GM13976 (cell line): Measurements from ENCODE around the gene CPNE6.

Experiments used
- DNase-seq: peaks from one replicate; pipeline ENCODE4 v3.0.0; 2012; ENCODE audit warnings: low spot score
- in situ Hi-C: fragments of 300-500 bp; cut with MboI; formaldehyde crosslinking; loops from one replicate; pipeline ENCODE4 v1.12.0; 2022; ENCODE audit warnings: low sequenced_read_pairs, mixed read lengths, inconsistent platforms; ENCODE audit not compliant: unreplicated experiment
- TF ChIP-seq, protein P1 (sequence below): IDR thresholded peaks from 2 replicates; pipeline ENCODE4 v1.5.1; 2012; ENCODE audit warnings: borderline replicate concordance, mild to moderate bottlenecking; ENCODE audit not compliant: insufficient read depth; ENCODE audit errors: extremely low read depth, missing control alignments, control extremely low read depth

CPNE6 gene

DNA sequence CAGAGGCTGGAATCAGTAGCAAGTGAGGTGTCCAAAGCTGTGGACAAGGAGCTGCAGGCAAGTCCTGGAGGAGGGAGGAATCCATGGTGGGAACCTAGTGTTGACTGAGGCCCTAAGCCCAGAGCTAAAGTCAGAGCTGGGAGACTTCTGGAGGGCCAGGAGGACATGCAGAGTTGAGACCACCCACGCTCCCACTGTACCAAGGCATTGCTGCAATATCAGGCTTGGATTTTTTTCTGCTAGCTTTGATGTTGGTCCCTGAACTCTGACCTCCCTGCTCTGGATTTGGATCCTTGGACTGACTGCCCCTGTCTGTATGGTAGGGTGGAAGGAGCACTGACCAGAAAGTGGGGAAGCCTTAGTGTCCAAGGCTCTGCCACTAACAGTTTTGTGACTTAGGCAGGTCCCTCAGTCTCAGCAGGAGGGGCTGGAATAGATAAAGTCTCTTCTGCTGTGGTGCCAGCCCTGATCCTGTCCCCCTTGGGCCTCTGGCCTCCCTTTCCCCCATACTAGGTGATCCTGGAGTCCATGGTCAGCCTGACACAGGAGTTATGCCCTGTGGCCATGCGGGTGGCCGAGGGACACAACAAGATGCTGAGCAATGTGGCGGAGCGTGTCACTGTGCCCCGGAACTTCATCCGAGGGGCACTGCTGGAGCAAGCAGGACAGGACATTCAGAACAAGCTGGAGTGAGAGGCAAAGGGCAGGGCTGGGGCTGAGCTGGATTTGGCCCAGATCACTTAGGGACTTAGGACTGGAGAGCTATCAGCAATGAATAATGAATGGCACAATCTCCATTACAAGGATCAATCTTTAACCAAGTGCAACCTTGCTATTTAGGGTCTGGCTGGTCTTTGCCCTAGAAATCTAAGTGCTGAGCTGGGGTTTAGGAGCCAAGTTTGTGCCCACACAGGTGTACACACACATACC lies 10.1 kb upstream of the CPNE6 start:
- in situ Hi-C loops: no loop called here
- DNase-seq: no peak
- TF ChIP-seq, protein P1, sequence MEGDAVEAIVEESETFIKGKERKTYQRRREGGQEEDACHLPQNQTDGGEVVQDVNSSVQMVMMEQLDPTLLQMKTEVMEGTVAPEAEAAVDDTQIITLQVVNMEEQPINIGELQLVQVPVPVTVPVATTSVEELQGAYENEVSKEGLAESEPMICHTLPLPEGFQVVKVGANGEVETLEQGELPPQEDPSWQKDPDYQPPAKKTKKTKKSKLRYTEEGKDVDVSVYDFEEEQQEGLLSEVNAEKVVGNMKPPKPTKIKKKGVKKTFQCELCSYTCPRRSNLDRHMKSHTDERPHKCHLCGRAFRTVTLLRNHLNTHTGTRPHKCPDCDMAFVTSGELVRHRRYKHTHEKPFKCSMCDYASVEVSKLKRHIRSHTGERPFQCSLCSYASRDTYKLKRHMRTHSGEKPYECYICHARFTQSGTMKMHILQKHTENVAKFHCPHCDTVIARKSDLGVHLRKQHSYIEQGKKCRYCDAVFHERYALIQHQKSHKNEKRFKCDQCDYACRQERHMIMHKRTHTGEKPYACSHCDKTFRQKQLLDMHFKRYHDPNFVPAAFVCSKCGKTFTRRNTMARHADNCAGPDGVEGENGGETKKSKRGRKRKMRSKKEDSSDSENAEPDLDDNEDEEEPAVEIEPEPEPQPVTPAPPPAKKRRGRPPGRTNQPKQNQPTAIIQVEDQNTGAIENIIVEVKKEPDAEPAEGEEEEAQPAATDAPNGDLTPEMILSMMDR: no peak

DNA sequence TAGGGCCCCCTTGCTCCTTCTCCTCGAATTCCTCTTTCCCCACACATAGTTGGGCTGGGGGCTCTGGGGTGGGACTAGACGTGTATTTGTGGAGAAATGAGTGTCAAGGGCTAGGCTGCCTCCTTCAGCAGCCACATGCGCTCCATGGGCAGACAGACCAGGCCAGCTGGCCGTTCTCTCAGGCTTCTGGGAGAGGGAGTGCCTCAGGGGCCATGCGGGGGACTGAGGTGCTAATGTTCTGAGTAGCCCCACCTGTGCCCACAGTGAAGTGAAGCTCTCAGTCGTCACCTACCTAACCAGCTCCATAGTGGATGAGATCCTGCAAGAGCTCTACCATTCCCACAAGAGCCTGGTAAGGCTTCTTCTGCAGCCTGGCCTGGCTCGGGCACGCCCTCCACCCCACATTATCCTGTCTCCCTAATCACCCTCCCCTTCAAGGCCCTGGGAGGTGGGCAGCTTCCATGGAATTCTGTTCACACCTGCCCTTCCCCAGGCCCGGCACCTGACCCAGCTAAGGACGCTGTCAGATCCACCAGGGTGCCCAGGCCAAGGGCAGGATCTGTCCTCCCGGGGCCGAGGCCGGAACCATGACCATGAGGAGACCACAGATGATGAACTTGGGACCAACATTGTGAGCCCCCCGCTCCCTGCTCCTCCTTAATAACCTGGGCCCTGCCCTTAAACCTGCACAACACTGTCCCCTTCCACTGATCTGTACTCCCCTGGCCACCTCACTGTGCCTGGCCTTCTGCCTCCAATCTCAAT lies 9.0 kb upstream of the CPNE6 start:
- in situ Hi-C loops: no loop called here
- TF ChIP-seq, protein P1: no peak
- no peak for DNase-seq

DNA sequence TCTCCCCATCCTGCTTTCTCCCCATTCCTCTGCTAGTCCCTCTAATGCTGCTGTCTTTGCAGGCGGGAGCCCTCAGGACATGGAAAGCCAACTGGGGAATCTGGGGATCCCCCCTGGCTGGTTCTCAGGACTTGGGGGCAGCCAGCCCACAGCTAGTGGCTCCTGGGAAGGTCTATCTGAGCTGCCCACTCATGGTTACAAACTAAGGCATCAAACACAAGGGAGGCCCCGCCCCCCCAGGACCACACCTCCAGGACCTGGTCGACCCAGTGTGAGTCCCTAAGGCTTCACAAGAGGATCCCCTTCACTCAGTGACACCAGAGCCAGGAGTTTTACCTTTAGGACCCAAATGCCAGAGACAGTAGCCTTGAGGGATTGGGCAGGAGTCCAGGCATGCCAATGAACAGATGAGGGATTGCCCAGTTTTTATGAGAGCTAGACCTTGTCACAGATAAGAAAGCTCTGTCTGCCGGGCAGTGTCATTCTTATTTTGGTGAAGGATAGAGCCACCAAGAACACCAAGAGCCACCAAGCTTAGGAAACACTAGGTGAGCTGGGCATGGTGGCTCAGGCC lies 8.0 kb upstream of the CPNE6 start:
- DNase-seq: no peak
- in situ Hi-C loops: no loop called here
- TF ChIP-seq, protein P1: no peak

DNA sequence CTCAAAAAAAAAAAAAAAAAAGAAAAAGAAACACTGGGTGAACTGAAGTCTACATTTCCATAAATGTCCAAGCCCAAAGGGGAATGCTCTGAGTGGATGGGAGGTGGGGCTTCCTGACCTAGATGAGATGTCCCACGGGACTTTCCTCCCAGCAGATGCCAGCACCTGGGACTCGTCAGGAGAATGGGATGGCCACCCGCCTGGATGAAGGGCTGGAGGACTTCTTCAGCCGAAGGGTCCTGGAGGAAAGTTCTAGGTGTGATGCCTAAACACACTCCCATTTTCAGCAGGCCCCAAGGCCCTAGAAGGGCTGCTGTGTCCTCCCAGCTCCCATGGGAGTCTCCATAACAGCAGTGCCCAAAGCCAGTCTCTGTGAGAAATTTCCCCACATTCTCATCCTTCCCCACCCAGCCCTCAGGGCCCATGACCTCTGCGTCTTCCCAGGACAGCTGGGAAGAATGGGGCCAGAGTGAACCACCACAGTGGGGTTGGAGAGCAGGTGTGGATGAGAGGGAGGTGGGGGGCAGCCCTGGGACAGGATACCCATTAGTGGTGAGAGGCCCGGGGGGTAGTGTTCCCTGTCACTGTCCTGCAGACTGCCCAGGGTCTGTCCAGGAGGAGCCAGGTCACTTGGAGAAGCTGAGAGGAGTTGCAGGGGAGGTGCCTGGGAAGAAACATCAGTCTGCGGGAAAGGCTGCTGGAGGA lies 7.1 kb upstream of the CPNE6 start:
- no peak for DNase-seq
- in situ Hi-C loops: no loop called here
- TF ChIP-seq, protein P1: no peak

DNA sequence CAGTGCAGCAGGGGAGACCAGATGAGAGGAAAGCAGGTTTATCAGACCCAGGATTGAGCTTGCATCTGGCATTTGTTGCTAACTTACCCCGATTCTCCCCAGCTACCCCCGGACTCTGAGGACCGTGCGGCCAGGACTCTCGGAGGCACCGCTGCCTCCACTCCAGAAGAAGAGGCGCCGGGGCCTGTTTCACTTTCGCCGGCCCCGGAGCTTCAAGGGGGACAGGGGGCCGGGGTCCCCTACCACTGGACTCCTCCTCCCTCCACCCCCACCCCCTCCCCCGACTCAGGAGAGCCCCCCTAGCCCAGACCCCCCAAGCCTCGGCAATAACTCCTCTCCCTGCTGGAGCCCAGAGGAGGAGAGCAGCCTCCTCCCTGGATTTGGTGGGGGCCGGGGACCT lies 6.5 kb upstream of the CPNE6 start:
- no peak for DNase-seq
- in situ Hi-C loops: no loop called here
- TF ChIP-seq, protein P1: no peak

DNA sequence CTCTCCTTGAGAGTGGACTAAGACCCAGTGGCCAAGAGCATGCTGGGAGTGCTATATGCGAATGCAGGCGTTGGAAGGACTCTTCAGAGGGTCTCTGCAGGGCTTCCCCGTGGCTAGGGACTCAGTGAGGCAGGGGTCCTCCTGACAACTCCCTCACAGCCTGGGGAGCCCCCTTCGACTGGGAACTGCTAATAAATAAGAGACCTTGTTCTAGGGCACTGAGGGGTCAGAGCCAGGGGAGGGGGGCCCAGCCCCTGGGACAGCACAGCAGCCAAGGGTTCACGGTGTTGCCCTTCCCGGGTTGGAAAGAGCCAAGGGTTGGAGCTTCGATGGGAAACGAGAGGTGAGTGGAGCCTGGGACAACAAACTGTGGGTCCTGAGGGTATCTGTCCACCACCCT lies 6.0 kb upstream of the CPNE6 start:
- in situ Hi-C loops: no loop called here
- no peak for DNase-seq
- TF ChIP-seq, protein P1: no peak
